ENCODE data around the gene KRTAP10-2.

Gene KRTAP10-2

GRCh38 chr21:44514218-44514520, 37.1 kb downstream of the KRTAP10-2 start:
- TF ChIP-seq FOXP2 (optimal IDR thresholded peaks at IDR 0.05; ENCODE audit: borderline replicate concordance, extremely low read depth, extremely low read length, insufficient read depth) = no peak

GRCh38 chr21:44513389-44514217, 37.7 kb downstream of the KRTAP10-2 start:
- TF ChIP-seq FOXP2 (optimal IDR thresholded peaks at IDR 0.05; ENCODE audit: borderline replicate concordance, extremely low read depth, extremely low read length, insufficient read depth) (no peak), POLR2AphosphoS5 (IDR thresholded peaks at IDR 0.05; ENCODE audit: low read depth, low read length) (no peak), SIN3A (IDR thresholded peaks at IDR 0.05; ENCODE audit: borderline replicate concordance, insufficient read depth, low read length) (no peak), TAF1 (IDR thresholded peaks at IDR 0.05; ENCODE audit: borderline replicate concordance, insufficient read depth, low read length) (no peak), REST (IDR thresholded peaks at IDR 0.05; ENCODE audit: insufficient read depth in 1 of 2, low read depth in 2 of 2, low read length in 2 of 2) (no peak)

- TF ChIP-seq SIN3A (IDR thresholded peaks at IDR 0.05; ENCODE audit: borderline replicate concordance, insufficient read depth, low read length) (no peak), POLR2AphosphoS5 (IDR thresholded peaks at IDR 0.05; ENCODE audit: low read depth, low read length) (no peak), REST (IDR thresholded peaks at IDR 0.05; ENCODE audit: insufficient read depth in 1 of 2, low read depth in 2 of 2, low read length in 2 of 2) (no peak), FOXP2 (optimal IDR thresholded peaks at IDR 0.05; ENCODE audit: borderline replicate concordance, extremely low read depth, extremely low read length, insufficient read depth) (no peak), TAF1 (IDR thresholded peaks at IDR 0.05; ENCODE audit: borderline replicate concordance, insufficient read depth, low read length) (no peak)
These were observed 38.6 kb downstream of the KRTAP10-2 start for GRCh38 chr21:44512496-44513388.

- TF ChIP-seq REST (IDR thresholded peaks at IDR 0.05; ENCODE audit: insufficient read depth in 1 of 2, low read depth in 2 of 2, low read length in 2 of 2) (no peak), TAF1 (IDR thresholded peaks at IDR 0.05; ENCODE audit: borderline replicate concordance, insufficient read depth, low read length) (no peak), SIN3A (IDR thresholded peaks at IDR 0.05; ENCODE audit: borderline replicate concordance, insufficient read depth, low read length) (no peak), FOXP2 (optimal IDR thresholded peaks at IDR 0.05; ENCODE audit: borderline replicate concordance, extremely low read depth, extremely low read length, insufficient read depth) (no peak), POLR2AphosphoS5 (IDR thresholded peaks at IDR 0.05; ENCODE audit: low read depth, low read length) (no peak)
These were observed 39.4 kb downstream of the KRTAP10-2 start for GRCh38 chr21:44511938-44512275.

GRCh38 chr21:44511219-44511937, 39.9 kb downstream of the KRTAP10-2 start:
- TF ChIP-seq SIN3A (IDR thresholded peaks at IDR 0.05; ENCODE audit: borderline replicate concordance, insufficient read depth, low read length) = no peak

Data from PFSK-1 (cell line).